Lower leg skin (tissue), 4 donors: Measurements from ENCODE around the gene SNAI3. TPM values are rescaled to one million over a fixed set of nuclear protein-coding genes. Genes with fewer than 3 reads are reported as not detected.

ENCODE experiments used
- DNase-seq, 2 donors: peaks; one replicate each; pipeline ENCODE4 v3.0.0-alpha.2; 2019; ENCODE audit warnings: low spot score in 2 of 2
- H3K4me3 ChIP-seq: fragments of 200-600 bp; sonication (generic); 2 replicates; pipeline ENCODE4 v1.5.1; 2017; ENCODE audit warnings: mild to moderate bottlenecking, low read depth; ENCODE audit not compliant: poor library complexity, severe bottlenecking
- POLR2A ChIP-seq, 2 donors: fragments of 450-650 bp; IDR thresholded peaks; one replicate each; pipeline ENCODE4 v1.6.1; 2016 to 2017; ENCODE audit warnings: antibody characterized with exemption in 2 of 2, mild to moderate bottlenecking in 1 of 2, moderate library complexity in 1 of 2
- WGBS, 2 donors: methylation state at CpG; one replicate each; pipeline ENCODE4 v1.1.5; 2018; 5-methylcytosine and 5-hydroxymethylcytosine counted together
- intact Hi-C: fragments of 100-400 bp; cut with DNase I; formaldehyde crosslinking; loops from one replicate; pipeline ENCODE4 v1.15.0; 2023; ENCODE audit warnings: low total_unique reads
- total RNA-seq, 4 donors: library from RNA; depleted of rRNA; stranded (reverse); fragments of >200 nt; gene quantifications; one replicate each; pipeline ENCODE4 v1.1.0, GENCODE V29; 2016
- TF ChIP-seq, protein P1 (sequence below), 3 donors: fragments of 450-650 bp; IDR thresholded peaks; one replicate each; pipeline ENCODE4 v1.5.1; 2016; ENCODE audit warnings: antibody characterized with exemption in 3 of 3, mild to moderate bottlenecking in 3 of 3, moderate library complexity in 2 of 3

Gene SNAI3
- total RNA-seq, 4 donors from 2014 or later, result 0.17 to 0.81 (median 0.29) TPM

DNA sequence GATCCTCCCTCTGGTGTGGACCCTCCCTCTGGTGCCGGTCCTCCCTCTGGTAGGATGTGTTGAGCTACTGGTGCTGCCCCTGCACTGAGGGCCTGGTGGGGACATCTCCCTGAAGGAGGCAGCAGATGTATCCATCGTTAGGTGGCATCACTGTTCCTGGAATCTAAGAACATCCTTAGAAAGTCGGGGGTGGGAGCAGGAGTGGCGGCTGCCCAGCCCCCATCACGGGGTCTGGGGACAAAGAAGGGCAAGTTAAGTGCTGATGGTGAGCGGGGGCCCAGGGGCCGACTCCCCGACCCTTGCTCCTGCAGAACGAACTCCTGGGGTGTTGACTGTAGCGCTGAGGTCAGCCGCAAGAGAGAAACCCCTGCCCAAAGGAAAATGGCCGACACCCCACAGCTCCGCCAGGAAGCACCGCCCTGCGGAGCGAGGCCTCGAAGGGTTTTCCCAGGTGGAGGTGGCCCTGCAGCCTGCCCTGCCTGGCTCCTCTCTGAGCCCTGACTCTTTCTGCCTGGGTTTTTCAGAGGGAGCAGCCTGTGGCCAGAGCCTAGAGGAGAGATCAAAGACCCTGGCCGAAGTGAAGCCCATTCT is 25.5 kb upstream of the SNAI3 start:
- 73 to 76% methylated on average over 16 to 18 of the region's 18 CpGs for WGBS, 2 donors
- no peak overlapping the region for H3K4me3 ChIP-seq
- DNase-seq, result no peak
- intact Hi-C loops, result no loop called here
- TF ChIP-seq, protein P1, sequence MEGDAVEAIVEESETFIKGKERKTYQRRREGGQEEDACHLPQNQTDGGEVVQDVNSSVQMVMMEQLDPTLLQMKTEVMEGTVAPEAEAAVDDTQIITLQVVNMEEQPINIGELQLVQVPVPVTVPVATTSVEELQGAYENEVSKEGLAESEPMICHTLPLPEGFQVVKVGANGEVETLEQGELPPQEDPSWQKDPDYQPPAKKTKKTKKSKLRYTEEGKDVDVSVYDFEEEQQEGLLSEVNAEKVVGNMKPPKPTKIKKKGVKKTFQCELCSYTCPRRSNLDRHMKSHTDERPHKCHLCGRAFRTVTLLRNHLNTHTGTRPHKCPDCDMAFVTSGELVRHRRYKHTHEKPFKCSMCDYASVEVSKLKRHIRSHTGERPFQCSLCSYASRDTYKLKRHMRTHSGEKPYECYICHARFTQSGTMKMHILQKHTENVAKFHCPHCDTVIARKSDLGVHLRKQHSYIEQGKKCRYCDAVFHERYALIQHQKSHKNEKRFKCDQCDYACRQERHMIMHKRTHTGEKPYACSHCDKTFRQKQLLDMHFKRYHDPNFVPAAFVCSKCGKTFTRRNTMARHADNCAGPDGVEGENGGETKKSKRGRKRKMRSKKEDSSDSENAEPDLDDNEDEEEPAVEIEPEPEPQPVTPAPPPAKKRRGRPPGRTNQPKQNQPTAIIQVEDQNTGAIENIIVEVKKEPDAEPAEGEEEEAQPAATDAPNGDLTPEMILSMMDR (IDR thresholded peaks at IDR 0.05), result no peak
- TF ChIP-seq POLR2A (IDR thresholded peaks at IDR 0.05), result no peak

DNA sequence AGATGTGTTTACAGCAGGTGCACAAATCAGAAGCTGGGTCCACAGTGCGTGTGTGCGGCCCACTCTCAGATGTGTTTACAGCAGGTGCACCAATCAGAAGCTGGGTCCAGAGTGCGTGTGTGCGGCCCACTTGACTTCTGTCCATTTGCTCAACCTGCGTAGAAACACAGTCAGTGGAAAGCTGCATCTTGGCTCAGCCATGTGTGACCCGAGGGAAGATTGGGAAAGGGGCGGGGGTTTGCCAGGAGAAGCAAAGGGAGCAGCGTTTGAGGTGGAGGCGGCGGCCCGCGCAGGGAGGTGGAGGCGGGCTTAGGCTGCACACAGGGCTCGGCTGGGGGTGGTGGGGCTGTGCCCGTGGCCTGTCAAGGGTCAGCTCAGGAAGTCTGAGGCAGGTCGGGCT is 24.2 kb upstream of the SNAI3 start:
- 67 to 68% methylated on average over 15 of the region's 16 CpGs for WGBS, 2 donors
- no peak overlapping the region for H3K4me3 ChIP-seq
- intact Hi-C loops, result no loop called here
- DNase-seq, result no peak
- no peak for TF ChIP-seq POLR2A (IDR thresholded peaks at IDR 0.05)
- TF ChIP-seq, protein P1 (IDR thresholded peaks at IDR 0.05), result no peak

DNA sequence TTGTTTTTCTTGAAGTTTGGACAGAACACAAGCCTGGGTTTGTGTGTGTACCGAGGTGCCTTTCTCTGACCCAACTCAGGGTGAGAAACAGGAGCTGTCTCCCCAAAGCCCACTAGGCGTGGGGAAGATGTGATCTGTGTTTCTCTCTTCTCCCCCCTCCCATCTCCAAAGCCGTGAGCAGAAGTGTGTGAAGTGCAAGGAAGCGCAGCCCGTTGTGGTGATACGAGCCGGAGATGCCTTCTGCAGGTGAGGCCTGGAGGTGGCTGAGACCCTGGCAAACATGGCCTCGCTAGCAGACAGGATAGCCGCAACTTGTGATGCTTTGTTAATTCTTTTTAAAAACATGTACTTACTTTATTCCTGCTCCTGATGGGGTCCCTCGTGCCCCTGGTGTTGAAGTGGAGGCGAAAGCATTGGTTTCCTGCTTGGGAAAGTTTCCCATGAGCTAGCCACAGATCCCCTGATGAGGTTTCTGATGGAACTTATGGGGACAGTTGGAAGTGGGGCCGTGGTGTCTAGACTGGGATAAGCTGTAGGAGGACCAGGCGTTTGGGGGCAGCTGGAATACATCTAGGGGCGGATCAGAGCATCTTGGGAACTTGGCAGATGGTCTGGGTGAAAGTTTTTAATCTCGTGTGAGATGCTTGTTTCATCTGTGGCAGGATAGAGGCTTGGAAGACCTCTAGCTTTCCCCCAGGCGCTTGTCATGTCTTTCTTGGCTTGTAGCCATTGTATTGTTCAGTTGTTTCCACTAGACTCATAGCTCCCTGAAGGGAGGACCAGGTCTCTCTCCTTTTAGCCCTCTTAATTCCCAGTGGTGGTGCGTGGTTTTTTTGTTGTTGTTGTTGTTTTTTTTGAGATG is 20.9 kb upstream of the SNAI3 start:
- DNase-seq, result no peak
- intact Hi-C loops, result no loop called here
- TF ChIP-seq, protein P1 (IDR thresholded peaks at IDR 0.05), result no peak
- TF ChIP-seq POLR2A (IDR thresholded peaks at IDR 0.05), result no peak
- peak overlapping the region; percentile 80 for H3K4me3 ChIP-seq
- WGBS, 2 donors, result 25 to 27% methylated on average over 17 of the region's 17 CpGs

GRCh38 chr16:88706229-88706964 is 20.1 kb upstream of the SNAI3 start, which contains the start of the genes CTU2 and RNF166:
TSS of gene CTU2 (plus strand) at chr16:88706503. CDS start at chr16:88706531, 28 bp downstream.
TSS of gene RNF166 (minus strand) at chr16:88706408. CDS start at chr16:88706325, 83 bp downstream.
- H3K4me3 ChIP-seq, result peak within 1 kb of the TSS; percentile 80
- intact Hi-C loops, result no loop called here
- 0% methylated on average over 5 to 7 of the region's 86 CpGs for WGBS, 2 donors
- TF ChIP-seq, protein P1 (IDR thresholded peaks at IDR 0.05), result no peak
- no peak for TF ChIP-seq POLR2A (IDR thresholded peaks at IDR 0.05)
- peak; percentile 80 to 97 for DNase-seq

DNA sequence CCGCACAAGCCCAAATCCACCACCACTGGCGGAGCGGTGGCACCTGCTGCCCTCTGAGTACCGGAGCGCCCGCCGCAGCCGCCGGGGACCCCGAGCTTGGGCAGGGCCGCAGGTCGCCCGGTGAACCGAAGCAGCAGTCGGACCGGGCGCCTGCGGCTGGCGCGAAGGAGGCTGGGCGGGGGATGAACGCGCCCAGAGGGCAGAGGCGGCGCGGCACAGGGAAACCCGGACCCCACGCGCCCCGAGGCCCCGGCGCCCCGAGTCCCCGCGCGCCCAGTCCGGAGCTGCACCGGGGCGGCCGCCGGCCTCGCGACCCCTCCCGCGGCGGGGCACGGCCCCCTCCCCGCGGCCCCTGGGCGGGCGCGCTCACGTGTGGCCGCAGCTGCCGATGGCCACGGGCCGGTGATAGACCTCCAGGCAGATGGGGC is 19.5 kb upstream of the SNAI3 start:
- WGBS, 2 donors, result 0 to 1% methylated on average over 10 to 43 of the region's 57 CpGs
- no peak for DNase-seq
- H3K4me3 ChIP-seq, result peak overlapping the region; percentile 80
- intact Hi-C loops, result no loop called here
- no peak for TF ChIP-seq POLR2A (IDR thresholded peaks at IDR 0.05)
- TF ChIP-seq, protein P1 (IDR thresholded peaks at IDR 0.05), result no peak
